Left ventricle myocardium superior (tissue), 1 donor: Measurements from ENCODE around the gene SBNO1. TPM values are rescaled to one million over a fixed set of nuclear protein-coding genes. Genes with fewer than 3 reads are reported as not detected.
"Not testable (repeated sequence)": the region's sequence is repeated elsewhere in the genome, so short reads cannot be mapped to it uniquely, and the experiment has no call there.

ENCODE experiments used
- ATAC-seq: fragments of 200-7000 bp; cut with Tn5 transposase; one replicate; pipeline ENCODE4 v1.9.1; 2020; ENCODE audit warnings: mild to moderate bottlenecking, moderate library complexity
- DNase-seq: peaks from one replicate; pipeline ENCODE4 v3.0.0-alpha.2; 2020
- intact Hi-C: fragments of 100-400 bp; cut with micrococcal nuclease; formaldehyde crosslinking; loops from one replicate; pipeline ENCODE4 v1.11.0; 2022
- total RNA-seq: library from RNA; stranded (reverse); fragmentation: NEBNext Ultra II Directional; extraction: Animal tissue kit (Norgen Biotek cat#: 25700); gene quantifications from one replicate; pipeline ENCODE4 v1.2.1, GENCODE V29; 2021
- donor health status: DM: no; HTN: yes; CAD: no; lungs with severe emphysema.

SBNO1 gene
- total RNA-seq, 1 donor from 2014 or later = 29.4 TPM

DNA sequence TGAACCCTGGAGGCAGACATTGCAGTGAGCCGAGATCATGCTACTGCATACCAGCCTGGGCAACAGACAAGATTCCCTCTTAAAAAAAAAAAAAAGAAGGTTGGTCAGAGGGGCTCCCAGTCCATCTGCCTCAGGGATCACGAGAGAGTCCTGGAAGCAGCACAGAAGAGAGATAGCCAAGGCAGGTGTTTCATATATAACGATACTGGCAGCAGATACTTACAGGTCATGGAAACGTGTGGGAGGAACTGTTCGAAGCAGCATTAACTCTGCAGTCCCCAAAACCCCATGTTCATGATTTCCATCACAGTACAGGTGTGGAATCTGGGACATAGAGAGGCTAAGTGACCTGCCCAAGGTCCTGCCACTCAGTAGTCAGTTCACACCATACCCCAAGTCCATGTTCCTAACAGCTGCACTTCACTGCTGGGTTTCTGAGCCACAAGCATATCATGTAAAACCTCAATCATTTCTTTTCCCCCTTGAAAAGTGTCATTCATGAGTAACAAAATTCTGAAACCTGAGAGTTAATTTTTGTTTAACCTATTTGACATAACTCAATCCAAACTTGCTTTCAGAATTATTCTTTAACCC lies 109.7 kb downstream of the SBNO1 start:
- ATAC-seq = no peak
- DNase-seq = no peak
- intact Hi-C loops = no loop called here

DNA sequence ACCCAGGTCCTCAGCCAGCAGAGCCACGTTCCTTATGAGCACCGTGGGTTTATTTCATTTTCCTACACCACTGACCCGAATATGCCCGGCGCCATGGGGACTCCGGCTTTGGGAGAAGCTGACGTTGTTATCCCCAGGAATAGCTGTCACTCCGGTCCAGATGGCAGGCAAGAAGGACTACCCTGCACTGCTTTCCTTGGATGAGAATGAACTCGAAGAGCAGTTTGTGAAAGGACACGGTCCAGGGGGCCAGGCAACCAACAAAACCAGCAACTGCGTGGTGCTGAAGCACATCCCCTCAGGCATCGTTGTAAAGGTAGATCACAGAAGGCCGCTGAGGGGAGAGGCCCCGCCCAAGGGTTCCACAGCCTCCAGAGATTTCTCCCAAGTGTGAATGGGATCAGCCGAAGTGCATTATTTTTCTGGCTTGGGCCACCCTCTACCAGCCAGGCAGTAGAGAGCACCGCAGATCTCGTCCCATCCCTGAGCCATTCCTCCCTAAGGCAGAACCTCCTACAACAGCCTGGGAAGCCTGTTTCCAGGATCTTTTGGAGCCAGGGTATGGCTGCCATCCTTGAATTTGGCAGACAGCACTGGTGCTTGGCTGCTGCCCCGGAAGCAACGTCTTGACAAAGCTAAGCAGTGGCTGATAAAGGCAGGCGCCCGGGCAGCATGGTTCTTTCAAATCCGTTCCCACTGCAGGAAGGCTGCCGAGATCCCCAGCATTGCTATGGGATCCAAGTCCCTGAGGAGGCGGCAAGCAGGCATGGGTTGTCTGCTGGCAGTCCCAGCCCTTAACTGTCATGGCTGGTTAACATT lies 110.8 kb downstream of the SBNO1 start:
- intact Hi-C loops = no loop called here
- peak; percentile 79 for DNase-seq
- peak; percentile 90 for ATAC-seq

- ATAC-seq, intact Hi-C loops, DNase-seq: not testable (repeated sequence)
Observed at GRCh38 chr12:123252365-123252764, 112.3 kb downstream of the SBNO1 start.

- no peak for ATAC-seq
- no peak for DNase-seq
- intact Hi-C loops = no loop called here
Observed at GRCh38 chr12:123251403-123252076, 113.1 kb downstream of the SBNO1 start.

DNA sequence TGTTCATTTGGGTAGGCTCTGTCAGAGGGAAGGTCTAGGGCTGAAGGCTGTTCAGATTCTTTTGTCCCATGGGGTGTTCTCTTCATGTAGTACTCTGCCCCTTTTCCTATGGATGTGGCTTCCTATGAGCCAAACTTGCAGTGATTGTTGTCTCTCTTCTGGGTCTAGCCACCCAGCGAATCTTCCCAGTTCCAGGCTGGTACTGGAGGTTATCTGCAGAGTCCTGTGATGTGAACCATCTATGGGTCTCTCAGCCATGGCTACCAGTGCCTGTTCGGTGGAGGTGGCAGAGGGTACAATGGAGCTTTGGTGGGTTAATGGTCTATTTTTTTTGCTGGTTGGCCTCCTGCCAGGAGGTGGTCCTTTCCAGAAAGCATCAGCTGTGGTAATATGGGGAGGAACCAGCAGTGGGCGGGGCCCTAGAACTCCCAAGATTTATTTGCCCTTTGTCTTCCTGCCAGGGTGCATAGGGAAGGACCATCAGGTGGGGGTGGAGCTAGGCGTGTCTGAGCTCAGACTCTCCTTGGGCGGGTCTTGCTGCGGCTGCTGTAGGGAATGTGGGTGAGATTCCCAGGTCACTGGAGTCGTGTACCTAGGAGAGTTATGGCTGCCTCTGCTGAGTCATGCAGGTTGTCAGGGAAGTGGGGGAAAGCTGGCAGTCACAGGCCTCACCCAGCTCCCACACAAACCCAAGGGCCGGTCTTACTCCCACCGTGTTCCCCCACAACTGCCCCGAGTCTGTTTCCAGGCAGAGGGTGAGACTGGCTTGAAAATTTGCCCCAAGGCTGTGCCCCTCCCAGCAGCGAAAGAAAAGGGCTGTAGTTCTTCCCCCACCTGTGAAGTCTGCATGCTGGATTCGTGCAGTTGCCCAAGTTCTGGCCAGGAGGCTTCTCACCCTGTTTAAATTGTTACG lies 113.9 kb downstream of the SBNO1 start:
- DNase-seq (no peak), ATAC-seq (no peak)
- intact Hi-C loops = no loop called here

- DNase-seq, ATAC-seq, intact Hi-C loops: not testable (repeated sequence)
Observed at GRCh38 chr12:123248996-123249741, 115.5 kb downstream of the SBNO1 start.

DNA sequence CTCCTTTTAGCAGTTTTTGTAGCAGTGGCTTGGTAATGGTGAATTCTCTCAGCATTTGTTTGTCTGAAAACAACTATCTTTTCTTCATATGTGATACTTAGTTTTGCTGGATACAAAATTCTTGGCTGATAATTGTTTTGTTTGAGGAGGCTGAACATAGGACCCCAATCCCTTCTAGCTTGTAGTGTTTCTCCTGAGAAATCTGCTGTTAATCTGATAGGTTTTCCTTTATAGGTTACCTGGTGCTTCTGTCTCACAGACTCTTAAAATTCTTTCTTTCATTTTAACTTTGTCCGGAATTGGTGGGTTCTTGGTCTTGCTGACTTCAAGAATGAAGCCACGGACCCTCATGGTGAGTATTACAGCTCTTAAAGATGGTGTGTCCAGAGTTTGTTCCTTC lies 116.5 kb downstream of the SBNO1 start:
- DNase-seq, intact Hi-C loops, ATAC-seq: not testable (repeated sequence)

DNA sequence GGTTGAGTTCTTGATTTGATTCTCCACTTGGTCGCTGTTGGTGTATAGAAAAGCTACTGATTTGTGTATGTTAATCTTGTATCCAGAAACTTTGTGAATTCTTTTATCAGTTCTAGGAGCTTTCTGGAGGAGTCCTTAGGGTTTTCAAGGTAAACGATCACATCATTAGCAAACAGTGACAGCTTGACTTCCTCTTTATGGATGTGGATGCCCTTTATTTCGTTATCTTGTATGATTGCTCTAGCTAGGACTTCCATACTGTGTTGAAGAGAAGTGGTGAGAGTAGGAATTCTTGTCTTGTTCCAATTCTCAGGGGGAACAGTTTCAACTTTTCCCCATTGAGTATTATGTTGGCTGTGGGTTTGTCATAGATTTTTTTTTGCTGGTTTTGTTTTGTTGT lies 119.0 kb downstream of the SBNO1 start:
- no peak for DNase-seq
- no peak for ATAC-seq

DNA sequence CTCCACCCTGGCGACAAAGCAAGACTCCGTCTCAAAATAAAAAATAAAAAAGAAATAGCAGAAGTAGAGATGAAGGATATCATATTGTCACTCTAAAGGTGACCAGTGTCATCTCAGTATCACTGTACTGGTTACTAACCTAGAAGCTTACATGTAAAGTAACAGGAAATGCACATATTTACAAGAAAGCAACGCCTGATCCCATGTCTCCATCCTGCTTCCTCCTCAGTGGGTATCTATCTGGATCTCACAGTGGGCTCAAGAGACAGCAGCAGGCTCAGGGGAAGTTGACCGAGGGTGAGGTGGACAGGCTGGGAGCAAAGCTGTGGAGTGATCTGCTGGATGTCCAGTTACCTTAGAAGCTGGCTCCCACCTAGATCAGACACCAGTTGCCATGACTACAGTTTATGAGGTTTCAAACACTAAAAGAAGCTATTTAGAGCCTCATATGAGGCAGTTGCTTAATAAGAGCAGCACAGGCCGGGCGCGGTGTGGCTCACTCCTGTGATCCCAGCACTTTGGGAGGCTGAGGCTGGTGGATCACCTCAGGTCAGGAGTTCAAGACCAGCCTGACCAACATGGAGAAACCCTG lies 120.9 kb downstream of the SBNO1 start:
- intact Hi-C loops = no loop called here
- ATAC-seq = no peak
- no peak for DNase-seq

More for the DNA sequence above, 119.0 kb downstream of the SBNO1 start:
- intact Hi-C loops = no loop called here

DNA sequence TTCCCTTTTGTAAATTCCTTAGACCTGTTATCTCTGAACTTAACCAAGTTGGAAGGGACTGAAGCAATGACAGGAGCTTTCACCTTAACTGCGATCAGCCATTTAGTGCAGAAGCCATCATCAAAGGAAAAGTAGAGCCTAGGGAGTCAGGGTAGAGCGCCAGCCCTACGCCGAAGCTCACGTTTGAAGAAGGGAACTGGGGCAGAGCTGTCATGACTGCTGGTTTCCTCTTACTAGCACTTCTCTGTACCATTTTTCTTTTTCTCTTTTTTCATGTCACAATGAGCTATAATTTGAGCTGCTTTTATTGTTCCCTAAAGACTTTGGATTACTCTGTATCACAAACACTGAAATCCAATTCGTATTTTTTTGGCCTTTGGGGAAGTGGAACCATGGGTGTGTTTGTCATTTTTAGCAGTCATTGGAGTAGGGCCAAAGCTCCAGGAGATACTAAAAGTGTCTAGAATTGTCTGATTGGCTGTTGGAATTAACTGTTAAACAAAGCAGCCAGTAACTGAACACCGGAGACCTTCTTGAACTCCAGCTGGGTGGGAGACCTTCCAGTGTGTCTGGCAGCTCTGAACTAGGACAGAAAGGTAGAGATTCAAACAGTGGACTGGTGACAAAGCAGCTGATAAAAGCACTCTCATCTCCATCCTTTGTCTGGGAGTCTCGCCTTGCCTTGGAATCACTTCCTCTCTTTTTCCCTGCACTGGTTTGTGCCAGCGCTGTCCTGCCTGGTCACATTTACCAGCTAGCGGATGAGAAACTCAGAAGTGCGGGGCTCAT lies 122.3 kb downstream of the SBNO1 start:
- peak; percentile 75 for ATAC-seq
- no peak for DNase-seq
- intact Hi-C loops = no loop called here

Other genes starting within 250 kb of the SBNO1 start
- 20.8 TPM for gene PITPNM2, start 213.8 kb downstream of the SBNO1 start, total RNA-seq
- gene MPHOSPH9, start 131.7 kb downstream of the SBNO1 start, total RNA-seq = 27.7 TPM
- gene MTRFR, start 131.4 kb downstream of the SBNO1 start, total RNA-seq = 9.6 TPM
- gene CDK2AP1, start 93.0 kb downstream of the SBNO1 start, total RNA-seq = 73.1 TPM
- gene KMT5A, start 19.3 kb upstream of the SBNO1 start, total RNA-seq = 36.4 TPM
- gene RILPL2, start 71.8 kb upstream of the SBNO1 start, total RNA-seq = 2.1 TPM
- 23.2 TPM for gene SNRNP35, start 93.3 kb upstream of the SBNO1 start, total RNA-seq
- 116 TPM for gene RILPL1, start 168.9 kb upstream of the SBNO1 start, total RNA-seq
- gene TMED2, start 219.7 kb upstream of the SBNO1 start, total RNA-seq = 151 TPM
- gene DDX55, start 237.3 kb upstream of the SBNO1 start, total RNA-seq = 7.4 TPM